ENCODE data around the gene CAPZA3.
"Not testable (repeated sequence)": the region's sequence is repeated elsewhere in the genome, so short reads cannot be mapped to it uniquely, and the experiment has no call there.

The CAPZA3 gene

DNA sequence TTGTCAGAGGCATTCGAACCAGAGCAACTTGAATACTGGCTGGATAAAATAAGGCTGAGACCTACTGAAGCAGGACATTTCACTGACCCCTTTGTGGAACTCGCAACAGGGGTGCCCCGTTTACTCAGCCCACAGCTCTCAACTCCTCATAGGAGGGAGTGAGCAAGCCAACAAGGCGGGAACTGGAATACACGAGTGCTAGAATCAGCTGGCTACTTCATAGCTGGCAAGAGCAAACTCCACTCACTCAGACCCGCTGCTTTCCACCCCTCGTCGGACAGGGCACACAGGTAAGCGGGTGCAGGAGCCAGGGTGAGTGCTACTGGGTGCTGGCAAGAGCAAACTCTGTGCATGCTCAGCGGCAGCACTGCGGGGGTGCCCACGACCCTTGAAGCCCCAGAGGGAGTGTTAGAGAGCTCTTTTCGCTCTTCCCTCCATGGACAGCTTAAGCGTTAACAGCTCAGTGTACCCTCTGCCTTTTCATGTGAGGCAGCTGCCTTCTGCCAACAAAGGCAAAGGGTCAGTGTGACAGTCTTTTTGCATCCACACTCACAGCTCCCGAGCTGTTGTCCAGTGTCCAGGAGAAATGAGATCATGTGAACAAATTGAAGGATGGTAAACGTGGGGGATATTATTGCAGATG lies 15.7 kb downstream of the CAPZA3 start:
- DNase-seq (ENCODE audit: low read depth in 2 of 2), result no peak

DNA sequence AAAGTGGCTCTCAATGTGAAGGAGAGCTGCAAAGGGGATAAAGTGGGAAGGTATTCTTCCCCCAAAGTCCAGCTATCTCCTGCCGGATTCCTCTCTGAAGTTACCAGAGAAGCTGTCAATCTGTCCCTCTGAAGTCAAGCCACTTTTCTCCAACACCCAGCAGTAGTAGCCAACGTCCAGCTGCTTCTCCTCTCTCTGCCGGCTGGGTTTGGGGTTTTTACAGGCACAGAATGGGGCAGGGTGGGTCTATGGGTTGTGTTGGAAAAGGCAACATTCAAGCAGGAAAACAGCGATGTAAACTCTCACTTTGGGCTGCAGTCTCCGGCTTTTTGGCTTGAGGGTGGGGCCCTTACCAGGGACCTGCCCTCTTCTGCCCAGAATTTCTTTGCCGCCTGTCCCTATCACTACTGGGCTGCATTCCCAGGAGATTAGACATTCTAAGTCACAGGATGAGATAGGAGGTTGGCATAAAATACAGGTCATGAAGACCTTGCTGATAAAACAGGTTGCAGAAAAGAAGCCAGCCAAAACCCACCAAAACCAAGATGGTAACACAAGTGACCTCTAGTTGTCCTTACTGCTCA lies 16.3 kb downstream of the CAPZA3 start:
- no peak for DNase-seq (ENCODE audit: low read depth in 2 of 2)

DNA sequence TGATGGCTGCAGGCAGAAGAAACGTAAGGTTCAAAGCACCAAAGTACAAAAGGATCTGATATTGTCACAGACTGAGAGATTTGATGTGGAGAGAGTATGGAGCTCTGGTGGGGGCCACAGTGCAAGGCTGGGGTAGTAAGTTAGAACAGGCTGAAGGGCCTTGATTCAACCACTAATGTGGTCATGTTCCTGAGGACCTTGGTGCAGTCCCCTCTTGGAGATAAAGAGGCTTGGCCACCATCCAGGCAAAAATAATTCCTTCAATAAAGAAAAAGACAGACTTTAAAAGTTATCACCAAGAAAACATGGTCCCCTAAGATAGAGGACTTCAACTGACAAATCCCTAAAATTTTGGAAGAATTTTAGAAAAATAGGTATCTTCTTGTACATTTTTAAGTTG lies 17.4 kb downstream of the CAPZA3 start:
- no peak for DNase-seq (ENCODE audit: low read depth in 2 of 2)

DNA sequence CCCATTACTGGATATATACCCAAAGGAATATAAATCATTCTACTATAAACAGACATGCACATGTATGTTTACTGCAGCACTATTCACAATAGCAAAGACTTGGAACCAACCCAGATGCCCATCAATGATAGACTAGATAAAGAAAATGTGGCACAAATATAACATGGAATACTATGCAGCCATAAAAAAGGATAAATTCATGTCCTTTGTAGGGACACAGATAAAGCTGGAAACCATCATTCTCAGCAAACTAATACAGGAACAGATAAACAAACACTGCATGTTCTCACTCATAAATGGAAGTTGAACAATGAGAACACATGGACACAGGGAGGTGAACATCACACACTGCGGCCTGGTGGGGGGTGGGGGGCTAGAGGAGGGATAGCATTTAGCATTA lies 28.6 kb downstream of the CAPZA3 start:
- not testable (repeated sequence) for DNase-seq (ENCODE audit: low read depth in 2 of 2)

DNA sequence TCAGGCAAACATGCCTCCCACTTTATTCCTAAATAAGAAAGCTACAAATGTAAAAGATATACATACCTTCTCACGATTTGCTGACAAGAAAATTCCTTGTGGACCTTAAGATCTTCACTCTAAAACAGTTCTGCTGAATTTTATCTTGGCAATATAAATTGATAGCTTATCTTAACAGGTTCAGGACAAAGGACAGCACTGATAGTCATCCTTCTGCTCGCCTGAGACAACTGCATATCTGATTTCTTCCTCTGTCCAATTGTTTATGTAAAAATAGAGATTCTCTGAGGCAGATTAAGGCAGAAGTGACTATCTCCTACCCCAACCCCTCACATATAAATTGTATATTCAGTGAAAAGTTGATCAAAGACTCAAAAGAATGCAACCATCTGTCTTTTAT lies 44.9 kb downstream of the CAPZA3 start:
- no peak for DNase-seq (ENCODE audit: low read depth in 2 of 2)

DNA sequence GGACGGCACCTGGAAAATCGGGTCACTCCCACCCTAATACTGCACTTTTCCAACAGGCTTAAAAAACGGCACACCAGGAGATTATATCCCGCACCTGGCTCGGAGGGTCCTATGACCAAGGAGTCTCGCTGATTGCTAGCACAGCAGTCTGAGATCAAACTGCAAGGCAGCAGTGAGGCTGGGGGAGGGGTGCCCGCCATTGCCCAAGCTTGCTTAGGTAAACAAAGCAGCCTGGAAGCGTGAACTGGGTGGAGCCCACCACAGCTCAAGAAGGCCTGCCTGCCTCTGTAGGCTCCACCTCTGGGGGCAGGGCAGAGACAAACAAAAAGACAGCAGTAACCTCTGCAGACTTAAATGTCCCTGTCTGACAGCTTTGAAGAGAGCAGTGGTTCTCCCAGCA lies 47.5 kb downstream of the CAPZA3 start:
- not testable (repeated sequence) for DNase-seq (ENCODE audit: low read depth in 2 of 2)
